ENCODE data around the gene GPATCH3.
"Not testable (repeated sequence)": the region's sequence is repeated elsewhere in the genome, so short reads cannot be mapped to it uniquely, and the experiment has no call there.

Gene GPATCH3

GRCh38 chr1:26887125-26887524, 13.1 kb downstream of the GPATCH3 start:
- no peak overlapping the region for H3K4me3 ChIP-seq (ENCODE audit: low read length)
- TF ChIP-seq CTCF (conservative IDR thresholded peaks at IDR 0.05; ENCODE audit: low read depth, low read length), result peak; percentile 59
- DNase-seq (ENCODE audit: low read depth), result no peak

- DNase-seq (ENCODE audit: low read depth), result no peak
- no peak overlapping the region for H3K4me3 ChIP-seq (ENCODE audit: low read length)
- no peak for TF ChIP-seq CTCF (conservative IDR thresholded peaks at IDR 0.05; ENCODE audit: low read depth, low read length)
These were observed 17.4 kb downstream of the GPATCH3 start for GRCh38 chr1:26882696-26883463.

- H3K4me3 ChIP-seq (ENCODE audit: low read length); DNase-seq (ENCODE audit: low read depth): not testable (repeated sequence)
These were observed 18.7 kb downstream of the GPATCH3 start for GRCh38 chr1:26881611-26882010.

GRCh38 chr1:26879793-26880192, 20.5 kb downstream of the GPATCH3 start:
- TF ChIP-seq CTCF (conservative IDR thresholded peaks at IDR 0.05; ENCODE audit: low read depth, low read length), result no peak
- H3K4me3 ChIP-seq (ENCODE audit: low read length), result no peak overlapping the region
- DNase-seq (ENCODE audit: low read depth), result no peak

GRCh38 chr1:26877326-26877725, 22.9 kb downstream of the GPATCH3 start:
- TF ChIP-seq CTCF (conservative IDR thresholded peaks at IDR 0.05; ENCODE audit: low read depth, low read length), result no peak
- no peak for DNase-seq (ENCODE audit: low read depth)
- H3K4me3 ChIP-seq (ENCODE audit: low read length), result no peak overlapping the region

- DNase-seq (ENCODE audit: low read depth), result no peak
- H3K4me3 ChIP-seq (ENCODE audit: low read length), result no peak overlapping the region
- TF ChIP-seq CTCF (conservative IDR thresholded peaks at IDR 0.05; ENCODE audit: low read depth, low read length), result no peak
These were observed 25.4 kb downstream of the GPATCH3 start for GRCh38 chr1:26874896-26875295.

GRCh38 chr1:26873097-26873496, 27.2 kb downstream of the GPATCH3 start:
- not testable (repeated sequence) for DNase-seq (ENCODE audit: low read depth); H3K4me3 ChIP-seq (ENCODE audit: low read length)

- peak overlapping the region; percentile 61 for H3K4me3 ChIP-seq (ENCODE audit: low read length)
- no peak for TF ChIP-seq CTCF (conservative IDR thresholded peaks at IDR 0.05; ENCODE audit: low read depth, low read length)
These were observed 35.4 kb downstream of the GPATCH3 start for GRCh38 chr1:26864610-26865480.

More at GRCh38 chr1:26864610-26865480, 35.4 kb downstream of the GPATCH3 start:
- peak; percentile 89 for DNase-seq (ENCODE audit: low read depth)
